GM21447 (cell line): ENCODE data around the gene CHFR.
"Not testable (repeated sequence)": the region's sequence is repeated elsewhere in the genome, so short reads cannot be mapped to it uniquely, and the experiment has no call there.

Experiments
- ATAC-seq: cut with Tn5 transposase; IDR thresholded peaks from one replicate; pipeline ENCODE4 v1.9.1; 2021; ENCODE audit not compliant: unreplicated experiment

CHFR gene

DNA sequence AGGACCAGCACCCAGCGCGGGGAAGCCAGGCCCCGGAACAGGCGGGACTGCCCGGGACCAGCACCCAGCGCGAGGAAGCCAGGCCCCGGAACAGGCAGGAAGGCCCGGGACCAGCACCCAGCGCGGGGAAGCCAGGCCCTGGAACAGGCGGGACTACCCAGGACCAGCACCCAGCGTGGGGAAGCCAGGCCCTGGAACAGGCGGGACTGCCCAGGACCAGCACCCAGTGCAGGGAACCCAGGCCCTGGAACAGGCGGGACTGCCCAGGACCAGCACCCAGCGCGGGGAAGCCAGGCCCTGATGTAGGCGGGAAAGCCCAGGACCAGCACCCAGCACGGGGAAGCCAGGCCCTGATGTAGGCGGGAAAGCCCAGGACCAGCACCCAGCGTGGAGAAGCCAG, 12.8 kb downstream of the CHFR start:
- not testable (repeated sequence) for ATAC-seq

DNA sequence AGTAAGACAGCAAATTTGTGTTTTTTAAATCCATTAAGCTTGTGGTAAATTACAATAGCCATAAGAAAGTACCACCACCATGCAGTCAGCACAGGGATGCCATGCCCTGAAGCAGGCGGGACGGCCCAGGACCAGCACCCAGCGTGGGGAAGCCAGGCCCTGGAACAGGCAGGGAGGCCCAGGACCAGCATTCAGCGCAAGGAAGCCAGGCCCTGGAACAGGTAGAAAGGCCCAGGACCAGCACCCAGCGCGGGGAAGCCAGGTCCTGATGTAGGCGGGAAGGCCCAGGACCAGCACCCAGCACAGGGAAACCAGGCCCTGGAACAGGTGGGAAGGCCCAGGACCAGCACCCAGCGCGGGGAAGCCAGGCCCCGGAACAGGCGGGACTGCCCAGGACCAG, 13.2 kb downstream of the CHFR start:
- no peak for ATAC-seq

- no peak for ATAC-seq
Observed at GRCh38 chr12:132873724-132874123, 13.7 kb downstream of the CHFR start.

GRCh38 chr12:132872975-132873421, 14.4 kb downstream of the CHFR start:
- no peak for ATAC-seq

- ATAC-seq, result no peak
Observed at GRCh38 chr12:132872073-132872855, 15.1 kb downstream of the CHFR start.

GRCh38 chr12:132869551-132869950, 17.9 kb downstream of the CHFR start:
- no peak for ATAC-seq

- ATAC-seq, result no peak
Observed at GRCh38 chr12:132866251-132866828, 21.1 kb downstream of the CHFR start.

- ATAC-seq, result no peak
Observed at GRCh38 chr12:132861558-132861957, 25.8 kb downstream of the CHFR start.

GRCh38 chr12:132858718-132859266, 28.6 kb downstream of the CHFR start:
- no peak for ATAC-seq

DNA sequence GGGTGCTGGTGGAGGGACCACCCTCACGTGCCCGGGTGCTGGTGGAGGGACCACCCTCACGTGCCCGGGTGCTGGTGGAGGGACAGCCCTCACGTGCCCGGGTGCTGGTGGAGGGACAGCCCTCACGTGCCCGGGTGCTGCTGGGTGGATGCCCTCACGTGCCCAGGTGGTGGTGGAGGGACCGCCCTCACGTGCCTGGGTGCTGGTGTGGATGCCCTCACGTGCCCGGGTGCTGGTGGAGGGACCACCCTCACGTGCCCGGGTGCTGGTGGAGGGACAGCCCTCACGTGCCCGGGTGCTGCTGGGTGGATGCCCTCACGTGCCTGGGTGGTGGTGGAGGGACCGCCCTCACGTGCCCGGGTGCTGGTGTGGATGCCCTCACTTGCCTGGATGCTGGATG, 30.4 kb downstream of the CHFR start:
- not testable (repeated sequence) for ATAC-seq

GRCh38 chr12:132856581-132856980, 30.8 kb downstream of the CHFR start:
- no peak for ATAC-seq

GRCh38 chr12:132855211-132855610, 32.2 kb downstream of the CHFR start:
- ATAC-seq, result not testable (repeated sequence)

- ATAC-seq, result no peak
Observed at GRCh38 chr12:132853285-132854092, 33.9 kb downstream of the CHFR start.

GRCh38 chr12:132852496-132852895, 34.9 kb downstream of the CHFR start:
- no peak for ATAC-seq

GRCh38 chr12:132851465-132851864, 35.9 kb downstream of the CHFR start:
- no peak for ATAC-seq

- ATAC-seq, result no peak
Observed at GRCh38 chr12:132850291-132850690, 37.1 kb downstream of the CHFR start.

DNA sequence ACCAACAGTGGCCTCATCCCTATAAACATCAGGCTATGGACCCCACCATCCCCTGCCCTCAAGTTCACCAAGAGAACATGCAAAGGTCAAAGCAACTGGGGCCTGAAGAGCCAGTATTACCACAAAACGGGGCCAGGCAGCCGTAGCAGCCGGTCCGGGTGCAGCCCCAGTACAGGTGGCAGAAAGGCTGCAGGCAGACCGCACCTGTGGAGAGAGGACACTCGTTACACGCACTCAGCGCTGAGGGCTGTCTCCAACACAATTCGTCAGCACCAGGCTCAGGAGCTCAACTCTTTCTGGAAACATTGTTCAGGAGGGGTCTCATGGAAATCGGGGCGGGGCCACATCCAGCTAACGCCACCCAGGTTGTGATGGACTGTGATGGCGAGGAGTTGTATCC, 38.9 kb downstream of the CHFR start:
- ATAC-seq, result no peak

DNA sequence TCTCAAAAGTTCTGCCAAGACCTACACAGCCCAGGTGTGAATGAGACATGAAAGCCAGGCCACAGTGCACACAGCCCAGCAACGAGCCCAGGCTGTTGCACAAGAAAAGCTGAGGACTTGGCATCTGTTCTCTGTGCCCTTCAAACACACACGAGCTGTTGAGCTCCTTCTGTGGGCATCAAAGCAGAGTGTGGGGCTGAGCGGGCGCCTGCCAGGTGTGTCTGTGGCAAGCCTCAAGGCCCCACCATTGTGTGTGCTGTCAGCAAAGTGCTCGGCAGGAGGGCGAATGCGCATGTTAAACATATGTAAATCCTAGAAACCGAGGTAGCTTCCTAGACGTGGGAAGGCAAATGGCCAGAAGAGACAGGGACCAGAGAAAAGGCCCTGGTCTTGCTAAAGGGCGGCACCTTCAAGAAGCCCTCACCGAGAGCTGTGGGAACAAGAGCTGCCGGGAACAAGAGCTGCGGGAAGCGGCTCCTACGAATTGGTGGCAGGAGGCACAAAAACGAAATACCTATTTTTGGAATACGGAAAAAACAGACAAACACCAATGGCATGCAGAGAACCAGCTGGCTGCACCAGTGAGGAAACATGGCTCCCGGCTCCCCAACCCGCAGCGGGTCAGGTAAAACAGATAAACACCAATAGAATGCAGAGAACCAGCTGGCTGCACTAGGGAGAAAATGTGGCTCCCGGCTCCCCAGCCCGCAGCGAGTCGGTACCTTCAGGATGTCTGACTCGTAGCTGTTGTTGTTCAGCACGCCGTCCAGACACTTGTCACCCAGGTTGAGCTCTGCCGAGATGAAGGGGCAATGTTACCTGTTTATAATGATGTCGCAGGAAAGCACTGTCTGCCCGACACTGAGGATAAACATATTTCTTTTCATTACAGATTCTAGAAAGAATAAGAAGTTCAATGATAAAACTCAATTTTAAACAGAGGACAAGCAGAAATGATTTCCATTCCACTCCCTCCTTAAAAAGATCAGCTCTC, 39.7 kb downstream of the CHFR start:
- no peak for ATAC-seq

DNA sequence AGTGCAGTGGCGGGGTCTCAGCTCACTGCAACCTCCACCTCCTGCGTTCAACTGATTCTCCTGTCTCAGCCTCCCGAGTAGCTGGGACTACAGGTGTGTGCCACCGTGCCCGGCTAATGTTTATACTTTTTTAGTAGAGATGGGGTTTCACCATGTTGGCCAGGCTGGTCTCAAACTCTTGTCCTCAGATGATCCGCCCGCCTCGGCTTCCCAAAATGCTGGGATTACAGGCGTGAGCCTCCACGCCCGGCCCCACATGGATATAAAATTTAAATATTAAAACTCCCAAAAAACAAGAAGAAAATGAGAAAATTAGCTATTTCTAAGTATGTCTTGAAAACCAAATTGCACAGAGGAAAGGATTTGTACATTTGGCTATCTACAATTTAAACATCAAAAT, 42.7 kb downstream of the CHFR start:
- not testable (repeated sequence) for ATAC-seq

GRCh38 chr12:132842449-132843045, 44.9 kb downstream of the CHFR start:
- ATAC-seq, result no peak
